ENCODE measurements around the gene SCYGR1.
"Not testable (repeated sequence)": the region's sequence is repeated elsewhere in the genome, so short reads cannot be mapped to it uniquely, and the experiment has no call there.

SCYGR1 gene

DNA sequence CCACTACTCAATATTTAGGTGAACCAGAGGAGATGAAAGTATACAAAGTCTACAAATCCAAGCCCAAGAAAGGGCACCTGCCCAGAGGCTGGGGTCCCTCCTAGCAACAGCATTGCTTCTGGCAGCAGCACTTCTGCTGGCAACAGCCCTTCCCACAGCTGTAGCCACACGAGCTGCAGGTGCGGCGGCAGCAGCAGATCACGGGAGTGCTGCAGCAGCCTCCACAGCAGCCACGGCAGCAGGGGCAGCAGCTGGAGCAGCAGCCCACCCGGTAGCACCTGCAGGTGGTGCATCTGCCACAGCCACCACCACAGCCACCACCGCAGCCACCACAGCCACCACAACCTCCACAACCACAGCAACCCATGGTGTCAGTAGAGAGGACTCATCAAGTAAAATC lies at the start of gene SCYGR1:
TSS of gene SCYGR1 (minus strand) at position 367 of the 400 bp plus-strand sequence. CDS start at position 367, 0 bp downstream.
- not testable (repeated sequence) for H3K27ac ChIP-seq (ENCODE audit: low read length); H3K4me3 ChIP-seq (ENCODE audit: low read depth in 1 of 2, low read length in 2 of 2)

GRCh38 chr2:227436436-227437174 lies 48.9 kb upstream of the SCYGR1 start:
- H3K4me1 ChIP-seq (ENCODE audit: control insufficient read depth in 1 of 2, insufficient read depth in 2 of 2, low read length in 2 of 2): no peaks in the 10 kb centered on the region
- no peaks in the 10 kb centered on the region for H3K27me3 ChIP-seq (ENCODE audit: low read depth, low read length)
- H3K9me3 ChIP-seq (ENCODE audit: control insufficient read depth in 1 of 2, low read length in 2 of 2): peaks cover 3 to 21% of the 10 kb centered on the region in 2 donors
- no peak overlapping the region for H3K4me3 ChIP-seq (ENCODE audit: low read depth in 1 of 2, low read length in 2 of 2)
- H3K27ac ChIP-seq (ENCODE audit: low read length): no peak overlapping the region
- H3K36me3 ChIP-seq (ENCODE audit: control insufficient read depth in 1 of 2, insufficient read depth in 2 of 2, low read length in 2 of 2): no peaks in the 10 kb centered on the region

More for the DNA sequence above, at the start of gene SCYGR1:
- not testable (repeated sequence) for H3K9me3 ChIP-seq (ENCODE audit: control insufficient read depth in 1 of 2, low read length in 2 of 2); H3K36me3 ChIP-seq (ENCODE audit: control insufficient read depth in 1 of 2, insufficient read depth in 2 of 2, low read length in 2 of 2); H3K27me3 ChIP-seq (ENCODE audit: low read depth, low read length); H3K4me1 ChIP-seq (ENCODE audit: control insufficient read depth in 1 of 2, insufficient read depth in 2 of 2, low read length in 2 of 2)

DNA sequence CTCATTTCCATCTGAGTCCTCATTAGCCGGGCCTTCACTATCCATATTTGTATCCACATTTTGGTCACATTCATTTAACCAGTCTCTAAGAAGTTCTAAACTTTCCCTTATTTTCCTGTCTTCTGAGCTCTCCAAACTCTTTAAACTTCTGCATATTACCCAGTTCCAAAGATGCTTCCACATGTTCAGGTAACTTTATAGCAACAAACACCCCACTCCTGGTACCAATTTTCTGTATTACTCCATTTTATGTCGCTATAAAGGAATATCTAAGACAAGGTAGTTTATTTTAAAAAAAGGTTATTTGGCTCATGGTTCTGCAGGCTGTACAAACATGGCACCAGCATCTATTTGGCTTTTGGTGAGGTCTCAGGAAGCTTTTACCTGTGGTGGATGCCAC lies 45.4 kb upstream of the SCYGR1 start:
- Histone ChIP-seq H3K36me3 (ENCODE audit: control insufficient read depth in 1 of 2, insufficient read depth in 2 of 2, low read length in 2 of 2) (no peaks in the 10 kb centered on the region), H3K27ac (ENCODE audit: low read length) (no peak overlapping the region), H3K9me3 (ENCODE audit: control insufficient read depth in 1 of 2, low read length in 2 of 2) (peaks cover 3 to 21% of the 10 kb centered on the region in 2 donors), H3K4me3 (ENCODE audit: low read depth in 1 of 2, low read length in 2 of 2) (peak overlapping the region in 1 of 2 donors; percentile 35), H3K4me1 (ENCODE audit: control insufficient read depth in 1 of 2, insufficient read depth in 2 of 2, low read length in 2 of 2) (no peaks in the 10 kb centered on the region), H3K27me3 (ENCODE audit: low read depth, low read length) (no peaks in the 10 kb centered on the region)

- H3K9me3 ChIP-seq (ENCODE audit: control insufficient read depth in 1 of 2, low read length in 2 of 2): peaks cover 3 to 21% of the 10 kb centered on the region in 2 donors
- no peak overlapping the region for H3K27ac ChIP-seq (ENCODE audit: low read length)
These were observed 42.9 kb upstream of the SCYGR1 start for GRCh38 chr2:227430639-227431038.

DNA sequence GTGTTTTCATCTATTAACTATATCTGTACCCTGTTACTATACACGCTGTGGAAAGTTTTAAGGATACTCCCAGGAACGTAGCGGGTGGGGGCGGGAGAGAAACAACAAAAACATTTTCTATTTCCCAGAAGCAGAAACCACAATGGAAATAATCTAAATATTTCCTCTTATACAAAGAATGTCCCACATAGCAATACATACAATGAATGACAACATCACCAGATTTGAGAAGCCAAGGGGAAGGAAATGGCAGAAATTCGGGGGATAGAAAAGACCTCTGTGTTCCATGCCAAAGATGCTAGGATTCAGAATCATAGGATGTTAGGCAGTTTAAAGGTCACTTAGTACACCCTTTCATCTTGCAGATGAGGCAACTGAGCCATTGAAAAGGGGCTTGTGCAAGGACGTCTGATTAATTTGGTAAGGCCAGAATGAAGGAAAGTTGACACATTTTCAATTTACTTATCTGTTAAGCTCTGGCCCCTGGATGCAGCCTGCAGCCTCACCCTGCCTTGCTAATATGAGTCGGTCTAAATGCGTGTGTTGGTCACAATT lies 41.1 kb upstream of the SCYGR1 start:
- Histone ChIP-seq H3K4me3 (ENCODE audit: low read depth in 1 of 2, low read length in 2 of 2) (no peak overlapping the region), H3K27ac (ENCODE audit: low read length) (no peak overlapping the region), H3K4me1 (ENCODE audit: control insufficient read depth in 1 of 2, insufficient read depth in 2 of 2, low read length in 2 of 2) (no peaks in the 10 kb centered on the region), H3K36me3 (ENCODE audit: control insufficient read depth in 1 of 2, insufficient read depth in 2 of 2, low read length in 2 of 2) (no peaks in the 10 kb centered on the region), H3K9me3 (ENCODE audit: control insufficient read depth in 1 of 2, low read length in 2 of 2) (peaks cover 3 to 17% of the 10 kb centered on the region in 2 donors), H3K27me3 (ENCODE audit: low read depth, low read length) (no peaks in the 10 kb centered on the region)

More at GRCh38 chr2:227430639-227431038, 42.9 kb upstream of the SCYGR1 start:
- Histone ChIP-seq H3K27me3 (ENCODE audit: low read depth, low read length) (no peaks in the 10 kb centered on the region), H3K4me1 (ENCODE audit: control insufficient read depth in 1 of 2, insufficient read depth in 2 of 2, low read length in 2 of 2) (no peaks in the 10 kb centered on the region), H3K4me3 (ENCODE audit: low read depth in 1 of 2, low read length in 2 of 2) (no peak overlapping the region), H3K36me3 (ENCODE audit: control insufficient read depth in 1 of 2, insufficient read depth in 2 of 2, low read length in 2 of 2) (no peaks in the 10 kb centered on the region)

GRCh38 chr2:227423656-227424499 lies 36.1 kb upstream of the SCYGR1 start:
- H3K27me3 ChIP-seq (ENCODE audit: low read depth, low read length): no peaks in the 10 kb centered on the region
- H3K9me3 ChIP-seq (ENCODE audit: control insufficient read depth in 1 of 2, low read length in 2 of 2): no peaks in the 10 kb centered on the region
- H3K4me1 ChIP-seq (ENCODE audit: control insufficient read depth in 1 of 2, insufficient read depth in 2 of 2, low read length in 2 of 2): no peaks in the 10 kb centered on the region
- H3K4me3 ChIP-seq (ENCODE audit: low read depth in 1 of 2, low read length in 2 of 2): no peak overlapping the region
- H3K27ac ChIP-seq (ENCODE audit: low read length): no peak overlapping the region
- H3K36me3 ChIP-seq (ENCODE audit: control insufficient read depth in 1 of 2, insufficient read depth in 2 of 2, low read length in 2 of 2): no peaks in the 10 kb centered on the region

- Histone ChIP-seq H3K27me3 (ENCODE audit: low read depth, low read length) (no peaks in the 10 kb centered on the region), H3K4me3 (ENCODE audit: low read depth in 1 of 2, low read length in 2 of 2) (no peak overlapping the region), H3K9me3 (ENCODE audit: control insufficient read depth in 1 of 2, low read length in 2 of 2) (no peaks in the 10 kb centered on the region), H3K4me1 (ENCODE audit: control insufficient read depth in 1 of 2, insufficient read depth in 2 of 2, low read length in 2 of 2) (no peaks in the 10 kb centered on the region), H3K36me3 (ENCODE audit: control insufficient read depth in 1 of 2, insufficient read depth in 2 of 2, low read length in 2 of 2) (no peaks in the 10 kb centered on the region), H3K27ac (ENCODE audit: low read length) (no peak overlapping the region)
These were observed 32.6 kb upstream of the SCYGR1 start for GRCh38 chr2:227420087-227421052.

DNA sequence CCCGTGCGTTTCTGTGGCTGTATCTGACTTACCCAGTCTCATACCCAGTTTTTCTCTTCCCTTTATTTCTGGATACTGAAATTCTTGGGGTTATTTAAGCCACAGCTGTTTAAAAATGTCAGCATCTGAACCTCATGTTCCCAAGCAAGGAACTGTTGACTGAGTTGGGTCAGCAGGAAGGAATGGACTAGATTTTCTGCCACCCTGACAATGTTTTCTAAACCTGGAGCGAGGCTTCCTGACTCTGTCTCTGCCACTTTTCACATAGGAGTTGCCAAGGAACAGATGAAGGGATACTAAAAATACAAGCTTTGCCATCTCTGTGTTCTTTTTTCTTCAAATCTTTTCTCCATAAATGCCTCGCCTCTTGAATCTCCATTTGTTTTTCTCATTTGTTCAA lies 29.0 kb upstream of the SCYGR1 start:
- no peaks in the 10 kb centered on the region for H3K4me1 ChIP-seq (ENCODE audit: control insufficient read depth in 1 of 2, insufficient read depth in 2 of 2, low read length in 2 of 2)
- H3K27me3 ChIP-seq (ENCODE audit: low read depth, low read length): no peaks in the 10 kb centered on the region
- H3K27ac ChIP-seq (ENCODE audit: low read length): peak overlapping the region; percentile 85
- no peak overlapping the region for H3K4me3 ChIP-seq (ENCODE audit: low read depth in 1 of 2, low read length in 2 of 2)
- no peaks in the 10 kb centered on the region for H3K9me3 ChIP-seq (ENCODE audit: control insufficient read depth in 1 of 2, low read length in 2 of 2)
- no peaks in the 10 kb centered on the region for H3K36me3 ChIP-seq (ENCODE audit: control insufficient read depth in 1 of 2, insufficient read depth in 2 of 2, low read length in 2 of 2)

GRCh38 chr2:227415538-227416424 lies 28.0 kb upstream of the SCYGR1 start:
- Histone ChIP-seq H3K9me3 (ENCODE audit: control insufficient read depth in 1 of 2, low read length in 2 of 2) (no peaks in the 10 kb centered on the region), H3K4me1 (ENCODE audit: control insufficient read depth in 1 of 2, insufficient read depth in 2 of 2, low read length in 2 of 2) (no peaks in the 10 kb centered on the region), H3K27me3 (ENCODE audit: low read depth, low read length) (no peaks in the 10 kb centered on the region), H3K36me3 (ENCODE audit: control insufficient read depth in 1 of 2, insufficient read depth in 2 of 2, low read length in 2 of 2) (no peaks in the 10 kb centered on the region), H3K4me3 (ENCODE audit: low read depth in 1 of 2, low read length in 2 of 2) (no peak overlapping the region), H3K27ac (ENCODE audit: low read length) (peak overlapping the region; percentile 85)

DNA sequence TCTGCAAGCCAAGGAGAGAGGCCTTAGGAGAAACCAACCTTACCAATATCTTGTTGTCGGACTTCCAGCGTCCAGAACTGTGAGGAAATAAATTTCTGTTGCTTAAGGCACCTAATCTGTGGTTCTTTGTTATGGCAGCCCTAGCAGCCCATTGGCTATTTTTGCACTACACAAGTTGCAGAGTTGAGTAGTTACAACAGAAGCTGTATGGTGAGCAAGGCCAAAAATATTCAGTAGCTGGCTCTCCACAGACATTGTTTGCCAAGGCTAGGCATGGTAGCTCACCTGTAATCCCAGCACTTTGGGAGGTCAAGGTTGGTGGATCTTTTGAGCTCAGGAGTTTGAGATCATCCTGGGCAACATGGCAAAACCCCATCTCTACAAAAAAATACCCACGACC lies 27.1 kb upstream of the SCYGR1 start:
- no peaks in the 10 kb centered on the region for H3K9me3 ChIP-seq (ENCODE audit: control insufficient read depth in 1 of 2, low read length in 2 of 2)
- H3K4me1 ChIP-seq (ENCODE audit: control insufficient read depth in 1 of 2, insufficient read depth in 2 of 2, low read length in 2 of 2): no peaks in the 10 kb centered on the region
- no peak overlapping the region for H3K4me3 ChIP-seq (ENCODE audit: low read depth in 1 of 2, low read length in 2 of 2)
- H3K27ac ChIP-seq (ENCODE audit: low read length): no peak overlapping the region
- H3K27me3 ChIP-seq (ENCODE audit: low read depth, low read length): no peaks in the 10 kb centered on the region
- H3K36me3 ChIP-seq (ENCODE audit: control insufficient read depth in 1 of 2, insufficient read depth in 2 of 2, low read length in 2 of 2): no peaks in the 10 kb centered on the region

Data from muscle layer of duodenum (tissue), 2 donors.